IPS DF 4.7 (cell line): Measurements from ENCODE around the gene NEURL1B.
"Not testable (repeated sequence)": the region's sequence is repeated elsewhere in the genome, so short reads cannot be mapped to it uniquely, and the experiment has no call there.

Experiments
- DNase-seq: peaks from one replicate; pipeline ENCODE4 v3.0.0-alpha.2; 2013; ENCODE audit warnings: low spot score; ENCODE audit errors: extremely low read depth

Gene NEURL1B, protein sequence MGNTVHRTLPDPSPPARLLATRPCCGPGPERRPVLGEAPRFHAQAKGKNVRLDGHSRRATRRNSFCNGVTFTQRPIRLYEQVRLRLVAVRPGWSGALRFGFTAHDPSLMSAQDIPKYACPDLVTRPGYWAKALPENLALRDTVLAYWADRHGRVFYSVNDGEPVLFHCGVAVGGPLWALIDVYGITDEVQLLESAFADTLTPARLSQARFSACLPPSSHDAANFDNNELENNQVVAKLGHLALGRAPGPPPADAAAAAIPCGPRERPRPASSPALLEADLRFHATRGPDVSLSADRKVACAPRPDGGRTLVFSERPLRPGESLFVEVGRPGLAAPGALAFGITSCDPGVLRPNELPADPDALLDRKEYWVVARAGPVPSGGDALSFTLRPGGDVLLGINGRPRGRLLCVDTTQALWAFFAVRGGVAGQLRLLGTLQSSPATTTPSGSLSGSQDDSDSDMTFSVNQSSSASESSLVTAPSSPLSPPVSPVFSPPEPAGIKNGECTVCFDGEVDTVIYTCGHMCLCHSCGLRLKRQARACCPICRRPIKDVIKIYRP

DNA sequence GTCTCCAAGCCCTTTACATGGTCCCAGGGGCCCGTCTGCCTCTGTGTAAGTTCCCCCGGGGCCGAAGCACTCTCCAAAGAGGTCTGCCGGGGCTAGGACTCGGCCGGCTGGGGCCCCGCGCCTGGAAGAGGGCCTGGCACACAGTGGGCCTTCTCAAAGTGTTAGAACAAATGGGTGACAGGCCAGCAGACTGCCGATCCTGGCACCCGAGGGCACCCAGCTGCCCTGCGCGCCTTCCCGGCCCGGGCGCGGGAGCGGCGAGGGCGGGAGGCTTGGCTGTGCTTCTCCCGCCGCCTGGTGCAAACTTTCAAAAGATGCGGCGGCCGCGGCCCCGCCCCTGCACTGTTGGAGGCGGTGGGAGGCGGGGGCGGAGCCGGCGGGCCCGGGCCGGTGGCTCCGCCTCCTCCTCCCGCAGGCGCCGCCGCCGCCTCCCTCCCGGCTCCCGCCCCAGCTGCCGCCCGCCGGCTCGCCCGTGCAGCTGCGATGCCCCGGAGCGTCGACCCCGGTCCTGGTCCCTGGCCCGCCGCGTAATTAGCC is at the start of gene NEURL1B:
NEURL1B (plus strand) TSS at position 442 of the 537 bp plus-strand sequence. CDS start 144 bp downstream, outside the sequence.
- no peak for DNase-seq

DNA sequence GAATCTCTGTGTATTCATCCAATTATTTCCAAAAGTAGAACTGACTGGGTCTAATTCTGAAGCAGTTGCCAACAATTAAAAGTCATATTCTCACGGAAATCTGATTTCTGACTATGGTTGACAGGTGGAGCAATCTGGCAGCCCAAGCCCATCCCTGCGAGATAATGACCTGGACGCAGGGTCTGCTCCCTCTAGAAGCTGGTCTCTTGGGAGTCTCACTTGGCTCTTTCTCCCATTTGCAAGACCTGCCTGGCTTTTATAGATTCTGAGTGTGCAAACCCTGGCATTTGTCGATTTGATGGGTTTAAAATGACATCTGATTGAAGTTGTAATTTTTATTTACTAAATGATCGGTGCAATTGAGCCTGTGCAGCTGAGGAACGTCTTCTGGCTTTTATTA is 49.4 kb upstream of the NEURL1B start:
- DNase-seq = no peak

DNA sequence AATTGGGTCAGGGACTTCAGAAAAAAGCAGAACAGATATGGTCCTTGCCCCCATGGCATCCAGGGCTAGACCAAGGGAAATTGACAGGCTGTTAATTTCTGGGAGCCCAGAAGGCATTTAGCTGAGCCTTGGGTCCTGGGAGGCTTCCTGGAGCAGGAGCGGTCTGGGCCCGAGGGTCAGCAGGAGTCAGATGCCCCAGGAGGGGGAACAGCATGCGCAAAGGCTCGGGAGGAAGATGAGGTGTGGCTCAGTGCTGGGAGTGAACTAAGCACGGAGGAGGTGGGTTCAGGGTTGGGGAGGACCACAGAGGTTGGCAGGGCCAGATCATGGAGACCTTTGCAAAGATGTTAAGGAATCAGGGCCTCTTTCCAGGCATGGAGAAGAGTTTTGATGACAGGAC is 48.2 kb upstream of the NEURL1B start:
- DNase-seq = no peak

DNA sequence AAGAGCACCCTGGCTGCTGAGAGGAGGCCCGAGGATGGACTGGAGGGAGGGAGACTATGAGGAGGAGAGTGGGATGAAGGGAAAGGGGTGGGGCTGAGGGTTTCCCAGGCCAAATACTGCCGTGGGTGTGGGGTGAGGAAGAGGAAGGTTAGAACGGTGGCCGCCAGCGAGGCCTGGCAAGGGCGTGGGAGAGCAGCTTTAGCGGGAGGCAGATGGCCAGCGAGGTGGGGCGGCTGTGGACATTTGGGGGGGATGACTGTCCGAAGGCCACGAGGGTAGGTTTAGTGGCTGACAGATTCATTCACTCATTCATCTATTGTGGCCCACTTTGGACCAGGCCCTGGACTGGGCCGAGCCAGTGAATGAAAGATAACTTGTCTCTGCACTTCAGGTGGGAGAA is 47.8 kb upstream of the NEURL1B start:
- no peak for DNase-seq

DNA sequence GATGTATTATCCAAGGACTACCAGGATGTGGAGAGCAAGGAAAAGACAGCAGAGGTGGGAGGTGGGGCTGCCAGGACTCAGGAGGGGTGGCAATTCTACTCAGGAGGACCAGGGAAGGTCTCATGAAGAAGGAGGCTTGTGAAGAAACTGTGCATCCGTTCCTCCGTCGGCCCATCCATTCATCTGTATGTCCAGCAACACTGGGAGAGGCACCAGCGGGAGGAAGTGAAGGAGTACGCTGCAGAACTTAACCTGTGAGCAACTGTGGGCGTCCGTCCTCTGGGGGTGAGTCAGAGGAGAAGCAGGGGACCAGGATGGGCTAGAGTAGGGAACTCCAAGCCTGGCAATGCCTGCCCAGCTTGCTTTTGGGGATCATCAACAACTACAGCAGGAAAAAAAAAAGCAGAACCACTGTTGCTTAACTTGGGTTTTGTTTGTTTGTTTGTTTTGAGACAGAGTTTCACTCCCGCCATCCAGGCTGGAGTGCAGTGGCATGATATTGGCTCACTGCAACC is 47.3 kb upstream of the NEURL1B start:
- DNase-seq = no peak

DNA sequence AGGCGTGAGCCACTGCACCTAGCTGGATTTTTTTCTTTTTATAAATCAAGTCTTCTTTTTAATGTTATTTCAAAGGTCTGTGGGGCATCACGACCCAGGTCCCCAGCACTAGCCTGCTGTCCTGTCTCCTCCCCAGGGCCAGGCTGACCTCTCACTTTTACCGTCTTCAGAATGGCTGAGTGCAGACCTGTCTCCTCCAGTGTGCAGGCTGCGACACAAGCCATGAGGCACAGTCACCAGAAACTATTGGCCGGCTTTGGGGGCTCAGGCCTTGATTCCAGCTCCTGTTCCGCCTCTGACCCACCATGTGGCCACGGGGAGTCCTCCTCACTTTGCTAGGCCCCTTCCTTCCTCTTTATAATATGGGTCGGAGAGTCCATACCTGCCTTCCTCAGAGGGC is 46.6 kb upstream of the NEURL1B start:
- DNase-seq = no peak

DNA sequence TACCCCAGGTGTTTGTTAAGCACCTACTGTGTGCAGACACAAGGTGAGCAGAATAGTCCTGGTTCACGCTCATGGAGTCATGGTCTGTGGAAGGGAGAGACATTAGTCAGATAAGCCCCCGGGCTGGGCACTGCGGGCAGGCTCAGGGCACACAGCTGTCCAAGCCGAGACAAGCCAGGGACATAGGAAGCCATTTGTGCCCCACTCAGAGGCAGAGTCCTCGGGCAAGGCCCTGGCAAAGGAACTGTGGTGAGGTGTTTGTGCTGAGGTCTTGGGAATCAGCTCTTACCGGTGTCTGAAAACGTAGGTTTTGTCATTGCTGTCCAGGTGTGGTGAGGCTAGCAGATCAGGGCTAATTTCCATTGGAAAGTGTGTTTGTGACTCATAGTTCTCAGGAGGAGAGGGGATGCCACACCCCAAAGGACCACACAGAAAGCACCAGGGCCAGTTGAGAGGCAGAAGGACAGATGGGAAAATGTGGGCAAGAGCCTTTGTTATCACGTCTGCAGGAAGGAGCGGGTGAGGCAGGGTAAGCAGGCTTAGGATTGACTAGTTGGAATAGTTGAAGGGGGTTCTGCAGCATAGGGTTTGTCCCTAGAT is 46.1 kb upstream of the NEURL1B start:
- no peak for DNase-seq

DNA sequence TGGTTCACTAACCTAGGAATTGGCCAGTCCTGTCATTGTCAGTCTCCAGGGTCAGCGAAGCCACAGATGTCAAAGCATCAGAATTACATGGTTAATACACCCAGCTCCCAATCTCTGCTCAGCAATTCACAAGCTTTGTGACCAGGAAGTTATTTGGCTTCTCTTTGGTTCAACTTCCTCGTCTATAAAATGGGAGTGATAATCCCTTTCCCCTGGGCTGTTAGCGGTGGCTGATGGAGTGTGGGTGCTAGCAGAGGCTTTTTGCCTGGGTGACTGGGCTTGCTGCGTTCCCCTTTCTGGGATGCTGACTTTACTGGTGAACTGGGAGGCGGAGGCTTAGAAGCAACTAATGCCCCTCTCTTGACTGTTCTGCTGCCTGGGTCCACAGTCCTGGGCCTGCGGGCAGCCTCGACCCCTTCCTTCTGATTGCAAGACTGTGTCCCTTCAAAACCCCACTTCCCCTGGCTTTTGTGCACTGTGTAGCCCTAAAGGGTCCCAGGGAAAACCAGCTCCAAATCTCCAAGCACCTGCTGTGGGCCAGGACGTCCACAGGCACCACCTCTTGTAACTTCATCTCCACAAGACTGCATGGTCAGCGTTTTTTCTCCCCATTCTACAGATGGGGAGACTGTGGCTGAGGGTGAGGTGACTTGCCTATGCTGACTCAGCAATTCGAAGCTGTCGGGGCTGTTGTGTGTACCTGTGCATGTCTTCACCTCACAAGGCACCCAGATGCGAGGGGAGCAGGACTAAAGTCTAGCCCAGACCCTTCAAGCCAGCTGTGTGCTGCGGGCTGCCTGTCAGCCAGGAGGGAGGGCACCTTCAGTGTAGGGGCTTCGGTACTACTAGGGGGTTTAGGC is 45.2 kb upstream of the NEURL1B start:
- no peak for DNase-seq

DNA sequence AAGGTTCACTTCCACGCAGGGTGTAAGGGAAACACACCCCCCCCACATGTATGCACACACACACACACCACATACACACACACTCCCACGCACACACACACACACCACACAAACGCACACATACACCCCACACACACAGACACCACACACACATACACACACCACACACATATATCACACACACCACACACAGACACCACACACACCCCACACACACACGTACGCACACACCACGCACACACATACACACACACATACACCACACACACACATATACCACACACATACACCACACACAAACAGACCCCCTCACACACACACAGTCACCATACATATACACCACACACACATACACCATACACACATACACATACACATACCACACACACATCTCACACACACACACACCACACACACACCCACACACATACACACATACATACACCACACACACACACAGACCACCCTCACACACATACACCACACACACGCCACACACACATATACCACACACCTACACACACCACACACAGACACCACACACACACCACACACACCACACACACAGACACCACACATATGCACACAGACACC is 44.3 kb upstream of the NEURL1B start:
- DNase-seq = no peak

DNA sequence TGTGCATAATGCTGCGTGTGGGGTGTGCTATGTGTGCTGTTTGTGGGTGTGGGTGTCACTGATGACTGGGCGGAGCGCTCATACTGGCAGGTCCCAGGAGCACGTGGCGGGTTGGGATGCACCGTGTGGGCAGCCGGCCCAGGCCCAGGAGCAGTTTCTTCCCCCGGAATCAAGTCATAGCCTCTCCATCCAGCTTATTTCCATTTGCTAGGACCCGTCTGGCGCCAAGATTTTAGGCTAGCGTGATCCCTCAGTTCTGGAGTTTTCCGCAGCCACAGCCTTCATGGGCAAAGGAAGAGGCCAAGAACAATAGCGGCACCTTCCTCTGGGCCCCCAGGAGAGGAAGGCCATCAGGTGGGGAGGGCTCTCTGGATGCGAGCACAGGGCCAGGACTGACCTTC is 43.3 kb upstream of the NEURL1B start:
- no peak for DNase-seq

DNA sequence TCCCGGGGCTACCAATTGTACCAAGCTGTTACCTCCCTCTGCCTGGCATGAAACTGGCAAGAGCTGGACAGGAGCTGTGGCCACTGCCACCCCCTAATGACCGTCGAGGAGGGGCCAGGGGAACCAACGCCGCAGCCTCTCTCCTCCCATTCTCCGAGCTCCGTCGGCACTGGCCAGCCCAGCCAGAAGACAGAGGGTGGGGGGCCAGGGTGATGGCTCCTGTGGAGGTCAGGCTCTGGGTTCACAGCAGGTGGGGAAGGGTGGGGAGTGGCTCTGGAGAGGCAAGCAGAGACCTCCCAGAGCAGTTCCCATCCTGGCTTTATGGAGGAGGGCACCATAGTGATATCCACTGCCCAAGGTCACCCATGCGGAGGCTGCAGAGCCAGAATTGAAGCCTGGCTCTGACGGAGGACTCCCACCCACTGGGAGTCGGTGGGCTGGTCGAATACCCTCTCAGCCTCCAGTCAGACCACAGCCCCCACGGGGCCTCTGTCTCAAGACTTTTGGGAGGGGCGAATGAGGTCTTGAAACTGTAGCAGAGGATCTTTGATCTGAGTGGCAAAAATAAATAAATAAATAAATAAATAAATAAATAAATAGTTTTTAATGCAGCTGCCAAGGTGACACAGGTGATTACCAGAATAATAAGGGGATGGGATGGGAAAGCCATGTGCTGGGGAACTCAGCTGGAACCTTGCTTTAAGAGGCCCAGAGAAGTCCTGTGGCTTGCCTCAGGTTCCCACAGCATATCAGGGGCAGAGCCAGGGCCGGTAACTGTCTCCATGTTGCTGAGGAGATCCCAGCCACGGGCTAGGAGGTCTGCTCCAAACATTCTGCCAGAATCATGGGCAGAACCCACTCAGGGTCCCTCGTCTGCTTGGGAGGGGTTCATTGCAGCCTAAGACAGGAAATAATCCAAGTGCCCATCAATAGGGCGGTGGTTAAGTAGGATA is 42.5 kb upstream of the NEURL1B start:
- DNase-seq = no peak

DNA sequence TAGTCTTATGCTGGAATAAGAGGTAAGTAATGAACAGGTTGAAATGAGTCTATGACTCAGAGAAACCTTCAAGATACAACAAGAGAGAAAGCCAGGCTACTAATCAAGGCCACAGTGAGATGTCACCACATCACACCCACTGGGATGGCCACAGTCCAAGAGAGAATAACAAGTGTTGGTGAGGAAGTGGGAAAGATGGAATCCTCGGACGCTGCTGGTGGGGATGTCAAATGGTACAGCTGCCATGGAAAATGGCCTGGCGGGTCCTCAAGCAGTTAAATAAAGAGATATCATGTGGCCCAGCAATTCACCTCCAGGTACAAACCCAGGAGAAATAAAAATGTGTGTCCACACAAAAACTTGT is 41.9 kb upstream of the NEURL1B start:
- DNase-seq = no peak

DNA sequence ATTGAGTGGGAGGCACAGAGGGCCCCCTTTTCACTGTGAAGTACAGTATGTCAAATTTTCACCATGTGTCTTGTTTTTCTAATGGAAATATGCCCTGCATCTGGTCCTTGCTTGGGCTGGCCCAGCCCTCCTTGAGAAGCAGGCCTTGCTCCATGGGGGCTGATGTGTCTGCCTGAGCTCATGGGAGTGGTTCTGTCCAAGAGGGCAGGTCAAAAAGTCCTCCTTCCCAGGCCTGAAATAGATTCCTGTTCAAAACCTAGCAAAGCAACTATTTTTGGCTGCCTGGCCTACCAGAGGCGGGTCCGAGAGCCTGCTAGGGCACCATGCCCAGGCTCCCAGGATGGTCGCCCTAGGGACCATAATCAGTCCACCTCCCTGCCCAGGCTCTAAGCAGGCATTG is 40.5 kb upstream of the NEURL1B start:
- DNase-seq = no peak

DNA sequence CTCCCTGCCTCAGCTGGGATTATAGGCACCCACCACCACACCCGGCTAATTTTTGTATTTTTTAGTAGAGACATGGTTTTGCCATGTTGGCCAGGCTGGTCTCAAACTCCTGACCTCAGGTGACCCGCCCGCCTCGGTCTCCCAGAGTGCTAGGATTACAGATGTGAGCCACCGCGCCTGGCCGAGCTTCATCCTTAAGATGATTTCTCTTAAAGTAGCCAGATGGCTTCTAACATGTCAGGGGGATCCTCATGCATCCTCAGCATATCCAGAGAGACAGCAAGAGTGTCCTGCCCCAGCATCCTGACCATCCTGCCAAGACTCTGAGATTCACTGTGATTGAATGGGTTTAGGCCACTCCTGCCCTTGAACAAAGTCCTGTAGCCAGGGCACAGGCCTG is 39.5 kb upstream of the NEURL1B start:
- not testable (repeated sequence) for DNase-seq

DNA sequence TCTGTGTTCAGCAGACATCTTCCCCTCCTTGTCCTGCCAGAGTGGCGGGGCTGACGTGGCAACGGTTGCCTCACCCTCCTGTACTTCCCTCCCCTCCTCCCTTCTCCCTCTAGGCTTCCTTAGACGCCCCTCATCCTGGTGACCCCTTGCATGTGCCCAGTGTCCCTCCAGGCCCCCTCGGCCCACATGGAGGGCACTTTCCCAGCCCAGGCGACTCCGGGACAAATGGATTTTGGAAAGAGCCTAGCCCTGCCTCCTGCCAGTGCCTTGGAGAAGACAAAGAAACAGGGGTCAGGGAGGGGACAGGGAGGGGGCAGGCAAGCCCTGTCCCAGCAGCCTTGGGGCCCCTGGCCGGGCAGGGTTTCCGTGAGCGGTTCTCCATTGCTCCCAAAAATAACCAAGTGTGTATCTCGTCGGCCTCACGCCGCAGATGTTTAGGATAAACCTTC is 38.3 kb upstream of the NEURL1B start:
- DNase-seq = no peak

DNA sequence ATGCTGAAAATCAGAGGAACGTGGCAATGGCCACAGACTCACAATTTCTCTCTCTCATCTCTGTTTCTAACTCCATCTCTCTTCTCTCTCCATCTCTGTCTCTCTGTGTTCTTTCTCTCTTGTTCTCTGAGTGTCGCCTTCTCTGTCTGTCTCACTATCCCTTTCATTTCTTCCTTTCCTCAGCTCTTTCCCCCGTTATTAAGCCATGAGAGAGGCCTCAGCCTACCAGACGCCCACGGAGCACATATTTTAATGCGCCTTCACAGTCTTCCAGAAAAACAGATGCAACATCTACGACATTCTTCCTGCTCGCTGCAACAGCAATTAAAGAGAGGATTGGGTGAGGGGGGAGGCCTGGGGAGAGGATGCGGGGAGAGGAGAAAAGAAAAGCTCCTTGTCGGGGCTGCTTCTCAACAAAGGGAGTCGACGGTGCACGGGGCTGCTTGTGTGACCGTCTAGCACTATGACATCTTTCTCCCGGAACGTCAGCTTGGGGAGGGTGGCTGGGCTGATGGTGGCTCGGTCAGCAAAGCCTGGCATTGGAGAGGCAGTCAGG is 37.7 kb upstream of the NEURL1B start:
- no peak for DNase-seq

DNA sequence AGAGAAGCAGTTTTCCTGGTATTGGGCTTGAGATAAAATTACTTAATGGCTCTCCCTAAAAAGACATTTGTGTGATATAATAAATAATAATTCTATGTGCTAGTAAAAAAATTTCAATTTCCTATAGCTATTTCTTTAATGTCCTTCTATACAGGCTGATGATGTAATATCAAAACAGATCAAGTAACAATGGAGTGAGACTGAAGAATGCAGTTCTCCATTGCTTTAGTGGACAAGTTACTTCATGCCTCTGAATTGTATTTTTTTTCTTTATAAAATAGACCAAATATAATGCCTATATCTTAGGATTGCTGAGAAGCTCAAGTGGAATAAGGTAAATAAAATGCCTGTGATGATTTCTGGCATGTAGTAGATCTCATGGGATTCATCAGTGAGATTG is 35.6 kb upstream of the NEURL1B start:
- DNase-seq = no peak

DNA sequence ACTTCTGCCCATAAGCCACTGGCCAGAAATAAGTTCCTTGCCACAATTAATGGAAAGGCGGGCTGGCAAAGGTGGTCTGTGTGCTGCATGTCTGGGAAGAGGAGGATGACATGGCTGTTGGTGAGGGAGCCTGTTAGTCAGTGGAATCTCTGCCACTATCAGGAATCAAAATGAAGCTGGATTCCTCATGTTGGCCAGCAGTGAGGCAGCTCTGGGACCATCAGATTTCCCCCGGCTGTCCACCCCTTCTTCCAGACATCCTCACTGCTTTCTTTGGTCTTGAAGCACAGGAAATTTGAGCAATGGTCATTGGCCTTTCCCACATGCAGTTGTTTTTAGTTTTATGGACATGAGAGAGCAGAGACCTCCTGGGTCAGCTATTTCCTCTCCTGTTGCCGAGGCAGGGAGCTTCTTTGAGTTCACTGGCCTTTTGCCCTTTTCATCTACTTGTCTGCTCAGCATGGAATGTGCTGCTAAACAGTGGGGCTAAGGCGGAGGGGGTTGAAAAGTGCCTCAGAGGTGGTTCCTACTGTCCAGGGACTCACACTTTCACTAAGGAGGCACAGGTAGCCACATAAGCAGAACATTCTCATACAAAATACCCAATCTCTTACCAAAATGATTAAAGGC is 34.8 kb upstream of the NEURL1B start:
- no peak for DNase-seq

DNA sequence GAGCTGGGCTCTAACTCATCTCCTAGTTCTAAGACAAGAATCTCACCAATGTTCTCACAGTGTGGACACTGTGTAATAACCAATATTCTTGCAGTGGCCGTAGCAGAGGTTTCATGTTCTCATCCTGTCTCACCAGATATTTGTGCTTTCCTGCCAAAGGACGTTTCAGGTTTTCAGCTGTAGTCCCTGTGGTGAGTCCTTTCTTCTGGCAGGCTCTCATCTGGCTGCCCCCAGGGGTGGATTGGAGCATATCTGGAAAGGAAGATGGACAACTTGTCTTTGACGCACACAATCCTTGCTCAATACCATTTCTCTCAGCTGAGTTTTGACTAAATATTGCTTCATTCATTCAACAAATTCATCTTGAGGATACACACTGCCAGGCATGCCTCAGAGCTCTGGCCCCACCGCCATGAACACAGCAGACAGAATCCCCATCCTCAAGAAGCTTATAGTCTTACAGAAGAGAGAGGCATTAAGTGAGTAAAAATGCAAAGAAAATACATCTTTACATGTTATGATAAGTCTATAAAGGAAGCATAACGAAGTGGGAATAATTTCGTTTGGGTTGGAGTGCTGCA is 33.8 kb upstream of the NEURL1B start:
- DNase-seq = no peak
